Measurements from ENCODE around the gene ACOXL.

The ACOXL gene

DNA sequence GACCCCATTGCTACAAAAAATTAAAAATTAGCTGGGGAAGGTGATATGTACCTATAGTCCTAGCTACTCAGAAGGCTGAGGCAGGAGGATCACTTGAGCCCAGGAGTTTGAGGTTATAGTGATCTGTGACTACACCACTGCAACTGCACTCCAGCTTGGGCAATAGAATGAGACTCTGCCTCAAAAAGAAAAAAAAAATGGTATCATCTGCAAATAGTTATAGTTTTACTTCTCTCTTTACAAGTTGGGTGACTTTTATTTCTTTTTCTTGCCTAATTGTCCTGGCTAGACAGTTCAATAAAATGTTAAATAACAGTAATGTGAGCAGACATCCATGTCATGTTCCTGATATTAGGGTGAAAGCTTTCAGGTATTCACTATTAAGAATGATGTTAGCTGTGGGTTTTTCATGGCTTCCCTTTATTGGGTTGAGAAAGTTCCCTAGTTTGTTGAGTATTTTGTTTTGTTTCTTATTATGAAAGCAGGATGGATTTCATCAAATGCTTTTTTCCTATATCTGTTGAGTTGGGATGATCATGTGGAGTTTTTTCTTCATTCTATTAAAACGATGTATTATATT lies 24.9 kb upstream of the ACOXL start:
- FAIRE-seq (no peak), DNase-seq (ENCODE audit: insufficient read length) (no peak)
- TF ChIP-seq TAF1 (IDR thresholded peaks at IDR 0.05; ENCODE audit: borderline replicate concordance, low read depth, low read length) (no peak), POLR2A (IDR thresholded peaks at IDR 0.05; ENCODE audit: low read depth, low read length) (no peak)

DNA sequence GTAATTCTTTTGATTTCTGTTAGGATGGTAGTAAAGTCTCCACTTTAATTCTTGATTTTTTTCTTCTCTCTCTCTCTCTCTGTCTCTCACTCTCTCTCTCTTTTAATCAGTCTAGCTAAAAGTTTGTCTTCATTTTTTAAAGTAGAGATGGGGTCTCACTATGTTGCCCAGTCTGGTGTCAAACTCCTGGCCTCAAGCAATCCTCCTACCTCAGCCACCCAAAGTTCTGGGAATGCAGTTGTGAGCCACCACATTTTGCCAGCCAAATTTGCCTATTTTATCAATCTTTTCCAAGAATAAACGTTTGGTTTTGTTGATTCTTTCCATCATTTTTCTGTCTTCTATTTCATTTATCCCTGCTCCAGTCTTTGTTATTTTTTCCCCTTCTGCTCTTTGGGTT lies 23.9 kb upstream of the ACOXL start:
- no peak for FAIRE-seq
- TF ChIP-seq POLR2A (IDR thresholded peaks at IDR 0.05; ENCODE audit: low read depth, low read length): no peak
- TF ChIP-seq TAF1 (IDR thresholded peaks at IDR 0.05; ENCODE audit: borderline replicate concordance, low read depth, low read length): no peak
- no peak for DNase-seq (ENCODE audit: insufficient read length)

DNA sequence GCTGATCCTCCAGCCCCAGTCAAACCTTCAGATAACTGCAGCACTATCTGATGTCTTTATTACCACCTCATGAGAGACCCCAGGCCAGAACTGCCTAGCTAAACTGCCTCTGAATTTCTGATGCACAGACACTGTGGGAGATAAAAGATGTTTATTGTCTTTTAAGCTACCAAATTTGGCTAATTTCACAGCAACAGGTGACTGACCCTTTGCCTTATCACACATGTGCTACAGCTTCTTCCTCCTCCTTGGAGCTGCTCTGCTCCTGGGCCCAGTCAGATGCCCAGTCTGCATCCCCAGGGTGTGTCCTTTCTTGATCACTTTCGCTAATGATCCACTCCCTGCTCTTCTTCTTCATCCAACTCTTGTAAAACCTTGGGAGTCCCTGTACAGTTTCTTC lies 19.6 kb upstream of the ACOXL start:
- no peak for FAIRE-seq
- TF ChIP-seq POLR2AphosphoS5 (IDR thresholded peaks at IDR 0.05; ENCODE audit: low read depth, low read length) (no peak), POLR2A (IDR thresholded peaks at IDR 0.05; ENCODE audit: low read depth, low read length) (no peak), TAF1 (IDR thresholded peaks at IDR 0.05; ENCODE audit: borderline replicate concordance, low read depth, low read length) (no peak)
- DNase-seq (ENCODE audit: insufficient read length): no peak

DNA sequence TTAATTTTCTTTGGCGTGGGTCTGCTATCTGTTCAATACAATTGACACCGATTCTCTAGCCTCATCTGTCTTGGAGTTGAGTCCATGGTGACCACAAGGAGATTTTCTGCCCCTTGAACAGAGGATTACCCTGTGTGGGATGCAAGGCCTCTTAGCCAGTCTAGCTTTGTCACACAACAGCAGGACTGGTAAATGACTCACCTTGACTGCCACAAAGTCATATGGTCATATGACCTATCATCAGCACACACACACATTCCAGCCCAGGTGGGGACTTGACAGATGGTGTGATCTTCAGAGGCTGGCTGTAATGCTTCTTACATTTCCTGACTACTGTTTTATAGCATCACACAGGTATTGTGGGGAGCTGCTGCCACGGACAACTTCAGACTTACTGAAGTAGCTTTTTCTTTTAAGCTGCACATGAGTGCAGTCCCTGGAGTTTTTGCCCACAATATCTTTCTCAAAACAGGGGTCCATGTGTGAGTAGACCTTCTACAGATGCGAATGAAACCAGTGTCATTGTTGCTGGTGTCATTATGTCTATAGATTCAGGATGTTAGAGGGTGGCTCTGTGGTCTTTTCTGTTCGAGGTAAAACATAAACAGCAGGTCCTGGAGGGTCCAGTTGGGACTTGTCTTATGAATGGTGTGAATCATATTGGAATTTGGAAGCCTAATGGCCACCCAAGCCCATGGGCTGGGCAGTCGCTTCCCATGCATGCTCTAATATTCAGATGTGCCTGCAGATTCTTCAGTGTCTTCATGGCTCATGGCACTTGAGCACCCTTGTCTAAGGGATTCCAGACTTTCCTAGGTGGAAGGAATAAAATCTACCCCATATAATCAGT lies 18.6 kb upstream of the ACOXL start:
- DNase-seq (ENCODE audit: insufficient read length) (no peak), FAIRE-seq (peak; percentile 44)
- TF ChIP-seq POLR2AphosphoS5 (IDR thresholded peaks at IDR 0.05; ENCODE audit: low read depth, low read length): no peak
- TF ChIP-seq POLR2A (IDR thresholded peaks at IDR 0.05; ENCODE audit: low read depth, low read length): no peak
- no peak for TF ChIP-seq TAF1 (IDR thresholded peaks at IDR 0.05; ENCODE audit: borderline replicate concordance, low read depth, low read length)

DNA sequence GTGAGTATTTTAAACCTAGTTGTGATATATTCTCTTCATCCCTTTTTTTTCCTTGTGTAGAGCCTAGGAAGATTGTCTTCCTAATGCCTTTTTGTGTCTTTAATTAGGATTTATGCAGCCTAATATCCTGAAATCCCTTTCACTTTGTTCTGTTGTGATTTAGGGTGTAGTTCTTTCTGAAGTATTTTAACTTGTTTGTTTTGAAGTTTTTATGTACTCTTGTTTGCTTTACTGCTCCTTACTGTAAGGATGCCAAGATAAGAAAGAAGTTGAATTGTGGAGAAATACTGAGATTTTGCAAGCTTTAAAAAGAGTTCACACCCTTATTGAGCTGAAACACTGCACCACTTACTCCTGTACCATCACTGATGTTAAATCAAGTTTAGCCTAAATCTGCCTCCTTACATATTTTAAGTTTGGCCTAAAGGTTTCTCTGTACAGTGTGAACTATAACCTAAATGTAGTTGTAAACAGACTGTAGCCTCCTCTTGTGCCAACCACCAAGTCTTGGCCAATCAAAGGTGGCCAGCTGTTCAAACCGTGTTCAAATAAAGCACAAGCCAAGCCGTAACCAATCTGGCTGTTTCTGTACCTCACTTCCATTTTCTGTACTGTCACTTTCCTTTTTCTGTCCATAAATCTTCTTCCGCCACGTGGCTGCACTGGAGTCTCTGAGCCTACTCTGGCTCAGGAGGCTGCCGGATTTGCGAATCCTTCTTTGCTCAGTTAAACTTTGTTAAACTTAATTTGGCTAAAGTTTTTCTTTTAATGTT lies 17.7 kb upstream of the ACOXL start:
- no peak for TF ChIP-seq POLR2AphosphoS5 (IDR thresholded peaks at IDR 0.05; ENCODE audit: low read depth, low read length)
- no peak for TF ChIP-seq TAF1 (IDR thresholded peaks at IDR 0.05; ENCODE audit: borderline replicate concordance, low read depth, low read length)
- no peak for TF ChIP-seq POLR2A (IDR thresholded peaks at IDR 0.05; ENCODE audit: low read depth, low read length)
- FAIRE-seq: peak; percentile 78
- DNase-seq (ENCODE audit: insufficient read length): no peak

DNA sequence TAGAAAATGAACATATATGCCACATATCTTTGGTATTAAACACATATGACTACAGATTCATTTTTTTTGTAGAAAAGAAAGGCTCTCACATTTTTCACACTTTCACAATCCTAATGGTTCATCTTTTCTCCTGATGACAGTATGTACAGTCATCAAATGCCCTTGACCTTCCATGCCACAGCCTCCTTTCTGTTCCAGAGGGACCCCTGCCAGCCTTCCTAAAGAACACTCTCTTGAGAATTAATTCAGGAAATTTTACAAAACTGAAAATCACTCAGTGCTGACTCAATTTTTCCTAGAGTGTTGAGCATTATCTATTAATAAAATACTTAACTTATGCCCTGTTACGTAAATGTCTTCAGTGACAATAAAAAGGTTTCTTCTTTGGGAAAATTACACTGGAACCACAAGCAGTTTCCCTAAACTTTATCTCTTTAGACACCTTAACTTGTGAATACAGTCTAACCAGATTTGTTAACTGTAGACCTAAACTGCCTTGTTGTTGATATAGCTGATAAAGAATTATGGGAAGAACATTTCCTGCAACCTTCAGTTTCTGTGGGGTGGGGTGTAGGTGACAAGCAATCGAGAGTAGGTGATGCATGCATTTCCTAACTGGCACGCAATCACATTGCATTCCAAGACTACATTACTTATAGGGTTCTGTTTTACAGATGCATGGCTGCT lies 15.3 kb upstream of the ACOXL start:
- no peak for TF ChIP-seq TAF1 (IDR thresholded peaks at IDR 0.05; ENCODE audit: borderline replicate concordance, low read depth, low read length)
- DNase-seq (ENCODE audit: insufficient read length) (no peak), FAIRE-seq (peak; percentile 71)

DNA sequence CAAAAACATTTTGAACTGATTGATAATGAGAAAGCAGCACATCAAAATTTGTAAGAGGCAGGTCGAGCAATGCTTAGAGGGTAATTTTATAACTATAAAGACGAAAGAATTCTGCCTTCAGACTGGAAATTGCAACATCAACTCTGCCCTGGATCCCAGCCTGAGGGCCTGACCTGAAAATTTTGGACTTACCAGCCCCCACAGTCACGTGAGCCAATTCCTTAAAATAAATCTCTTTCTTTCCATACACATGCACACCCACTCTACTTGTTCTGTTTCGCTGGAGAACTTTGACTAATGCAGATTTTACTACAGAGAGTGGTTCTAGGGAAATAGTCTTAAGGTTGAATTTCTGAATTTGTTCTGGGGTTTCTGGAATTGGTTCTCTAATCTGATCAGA lies 14.6 kb upstream of the ACOXL start:
- TF ChIP-seq POLR2A (IDR thresholded peaks at IDR 0.05; ENCODE audit: low read depth, low read length) (no peak), TAF1 (IDR thresholded peaks at IDR 0.05; ENCODE audit: borderline replicate concordance, low read depth, low read length) (no peak), POLR2AphosphoS5 (IDR thresholded peaks at IDR 0.05; ENCODE audit: low read depth, low read length) (no peak)
- DNase-seq (ENCODE audit: insufficient read length) (no peak), FAIRE-seq (no peak)

DNA sequence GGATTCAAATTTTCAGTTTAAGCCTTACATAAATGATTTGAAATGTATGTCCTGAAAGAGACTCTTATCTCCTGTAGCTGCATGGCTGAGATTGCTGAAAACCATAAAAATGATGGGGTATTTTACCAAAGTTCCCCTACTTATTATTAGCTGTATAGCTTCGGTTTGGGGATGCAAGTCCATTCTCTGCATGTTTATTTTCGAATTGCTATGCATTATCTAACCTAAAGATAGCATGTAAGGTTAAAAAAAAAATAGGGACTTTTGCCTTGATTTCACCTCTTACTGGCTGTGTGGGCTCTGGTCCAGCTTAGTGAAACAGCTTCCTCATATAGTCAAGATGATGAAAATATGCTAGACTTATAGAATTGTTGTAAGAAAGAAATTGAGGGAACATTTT lies 14.0 kb upstream of the ACOXL start:
- TF ChIP-seq TAF1 (IDR thresholded peaks at IDR 0.05; ENCODE audit: borderline replicate concordance, low read depth, low read length): no peak
- DNase-seq (ENCODE audit: insufficient read length) (no peak), FAIRE-seq (peak; percentile 65)

DNA sequence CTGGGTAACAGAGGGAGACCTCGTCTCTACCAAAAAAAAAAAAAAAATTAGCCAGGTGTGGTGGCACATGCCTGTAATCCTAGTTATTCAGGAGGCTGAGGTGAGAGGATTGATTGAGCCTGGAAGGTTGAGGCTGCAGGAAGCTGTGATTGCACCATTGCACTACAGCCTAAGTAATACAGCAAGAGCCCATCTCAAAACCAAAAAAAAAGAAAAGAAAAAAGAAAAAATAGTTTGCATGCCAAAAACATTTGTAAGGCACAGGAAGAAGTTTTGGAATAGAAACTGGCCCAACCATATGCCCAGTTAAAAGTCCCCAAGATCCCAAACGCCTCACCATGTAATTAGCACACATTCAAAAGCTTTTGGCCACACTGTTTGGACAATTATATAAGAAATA lies 13.4 kb upstream of the ACOXL start:
- no peak for FAIRE-seq
- no peak for DNase-seq (ENCODE audit: insufficient read length)
- TF ChIP-seq POLR2A (IDR thresholded peaks at IDR 0.05; ENCODE audit: low read depth, low read length) (no peak), TAF1 (IDR thresholded peaks at IDR 0.05; ENCODE audit: borderline replicate concordance, low read depth, low read length) (no peak), POLR2AphosphoS5 (IDR thresholded peaks at IDR 0.05; ENCODE audit: low read depth, low read length) (no peak)

DNA sequence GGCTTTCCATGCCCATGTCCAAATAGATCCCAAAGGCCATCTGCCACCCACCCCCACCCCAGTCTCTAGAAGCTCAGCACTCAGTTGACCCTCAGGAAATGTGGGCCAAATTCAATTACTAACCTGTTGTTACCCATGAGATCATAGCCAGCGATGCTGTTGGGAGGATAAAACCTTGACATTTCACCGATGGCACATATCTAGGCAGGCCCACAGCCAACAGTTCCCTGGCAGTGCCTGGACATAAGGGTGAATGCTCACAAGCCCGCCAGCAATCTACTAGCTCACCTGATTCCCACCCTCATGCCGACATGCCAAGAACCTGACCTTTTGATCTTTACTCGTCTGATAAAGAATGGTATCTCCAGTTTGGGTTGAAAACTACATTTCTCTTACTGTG lies 11.8 kb upstream of the ACOXL start:
- FAIRE-seq: peak; percentile 62
- DNase-seq (ENCODE audit: insufficient read length): no peak
- TF ChIP-seq POLR2AphosphoS5 (IDR thresholded peaks at IDR 0.05; ENCODE audit: low read depth, low read length) (no peak), TAF1 (IDR thresholded peaks at IDR 0.05; ENCODE audit: borderline replicate concordance, low read depth, low read length) (no peak), POLR2A (IDR thresholded peaks at IDR 0.05; ENCODE audit: low read depth, low read length) (no peak)

DNA sequence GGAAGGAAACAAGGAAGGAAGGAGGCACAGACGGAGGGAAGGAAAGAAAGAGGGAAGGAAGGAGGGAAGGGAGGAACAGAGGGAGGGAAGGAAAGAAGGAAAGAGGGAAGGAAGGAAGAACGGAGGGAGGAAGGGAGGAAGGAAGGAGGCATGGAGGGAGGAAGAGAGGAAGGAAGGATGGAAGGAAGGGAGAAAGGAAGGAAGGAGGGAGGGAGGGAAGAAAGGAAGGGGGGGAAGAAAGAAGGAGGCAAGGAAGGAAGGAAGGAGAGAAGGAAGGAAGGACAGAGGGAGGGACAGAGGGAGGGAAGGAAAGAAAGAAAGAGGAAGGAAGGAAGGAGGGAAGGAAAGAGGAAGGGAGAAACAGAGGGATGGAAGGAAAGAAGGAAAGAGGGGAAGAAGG lies 7.6 kb upstream of the ACOXL start:
- DNase-seq (ENCODE audit: insufficient read length) (no peak), FAIRE-seq (no peak)
- no peak for TF ChIP-seq TAF1 (IDR thresholded peaks at IDR 0.05; ENCODE audit: borderline replicate concordance, low read depth, low read length)
- TF ChIP-seq POLR2A (IDR thresholded peaks at IDR 0.05; ENCODE audit: low read depth, low read length): no peak
- no peak for TF ChIP-seq POLR2AphosphoS5 (IDR thresholded peaks at IDR 0.05; ENCODE audit: low read depth, low read length)
